GM12874 (cell line): ENCODE data around the gene FAT1.

ENCODE experiments used
- TF ChIP-seq, protein P1 (sequence below): IDR thresholded peaks from 2 replicates; pipeline ENCODE4 v1.5.1; 2011; ENCODE audit warnings: low read depth, mild to moderate bottlenecking, control low read depth, low read length, moderate library complexity; ENCODE audit not compliant: insufficient read depth

FAT1 gene

DNA sequence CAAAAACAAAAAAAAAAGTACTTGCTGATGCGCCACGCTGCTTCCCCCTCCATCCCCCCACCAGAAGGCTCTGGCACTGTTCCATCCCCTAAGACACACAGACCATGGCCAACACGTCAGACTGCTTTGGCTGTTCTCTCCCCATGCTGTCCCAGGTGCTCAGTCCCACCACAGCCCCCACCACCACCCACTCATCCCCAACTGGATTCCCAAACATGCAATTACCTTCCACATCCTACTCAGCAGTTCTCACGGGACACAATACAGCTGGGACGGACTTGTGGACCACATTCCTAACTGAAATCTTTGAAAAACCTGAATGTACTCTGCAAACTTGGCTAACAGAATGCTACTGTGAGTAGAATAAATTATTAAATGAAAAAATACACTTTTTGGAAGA, 8.6 kb downstream of the FAT1 start:
- TF ChIP-seq, protein P1, sequence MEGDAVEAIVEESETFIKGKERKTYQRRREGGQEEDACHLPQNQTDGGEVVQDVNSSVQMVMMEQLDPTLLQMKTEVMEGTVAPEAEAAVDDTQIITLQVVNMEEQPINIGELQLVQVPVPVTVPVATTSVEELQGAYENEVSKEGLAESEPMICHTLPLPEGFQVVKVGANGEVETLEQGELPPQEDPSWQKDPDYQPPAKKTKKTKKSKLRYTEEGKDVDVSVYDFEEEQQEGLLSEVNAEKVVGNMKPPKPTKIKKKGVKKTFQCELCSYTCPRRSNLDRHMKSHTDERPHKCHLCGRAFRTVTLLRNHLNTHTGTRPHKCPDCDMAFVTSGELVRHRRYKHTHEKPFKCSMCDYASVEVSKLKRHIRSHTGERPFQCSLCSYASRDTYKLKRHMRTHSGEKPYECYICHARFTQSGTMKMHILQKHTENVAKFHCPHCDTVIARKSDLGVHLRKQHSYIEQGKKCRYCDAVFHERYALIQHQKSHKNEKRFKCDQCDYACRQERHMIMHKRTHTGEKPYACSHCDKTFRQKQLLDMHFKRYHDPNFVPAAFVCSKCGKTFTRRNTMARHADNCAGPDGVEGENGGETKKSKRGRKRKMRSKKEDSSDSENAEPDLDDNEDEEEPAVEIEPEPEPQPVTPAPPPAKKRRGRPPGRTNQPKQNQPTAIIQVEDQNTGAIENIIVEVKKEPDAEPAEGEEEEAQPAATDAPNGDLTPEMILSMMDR = no peak

DNA sequence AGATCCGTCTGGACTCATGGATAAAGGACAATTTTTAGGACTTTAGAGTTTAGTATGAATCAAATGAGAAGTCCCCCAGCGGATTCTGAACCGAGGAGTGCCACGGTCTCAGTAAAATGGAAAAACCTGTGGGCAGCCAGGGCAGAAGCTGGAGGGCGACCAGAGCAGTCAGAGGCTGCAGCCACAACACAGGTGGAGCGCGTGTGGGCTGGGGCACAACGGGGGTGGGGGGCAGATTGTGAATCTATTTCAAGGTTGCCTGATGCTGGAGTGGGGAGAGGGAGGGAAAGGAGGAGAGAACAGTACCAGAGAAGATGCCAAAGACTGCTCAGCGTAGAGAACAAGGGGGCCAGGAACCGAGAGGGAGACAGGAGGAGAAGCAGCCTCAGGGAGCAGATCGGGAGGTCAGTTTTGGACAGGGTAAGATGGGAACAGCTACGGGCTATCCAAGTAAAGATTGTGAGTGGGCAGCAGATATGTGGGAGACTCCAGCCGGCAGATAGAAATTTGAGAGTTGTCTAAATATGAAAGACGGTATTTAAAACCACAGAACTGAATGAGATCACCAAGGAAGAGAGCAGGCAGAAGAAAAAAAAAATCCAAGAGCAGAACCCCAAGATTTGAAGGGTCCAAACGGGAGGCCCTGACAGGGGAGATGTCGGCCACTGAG, 9.5 kb downstream of the FAT1 start:
- TF ChIP-seq, protein P1 = no peak

DNA sequence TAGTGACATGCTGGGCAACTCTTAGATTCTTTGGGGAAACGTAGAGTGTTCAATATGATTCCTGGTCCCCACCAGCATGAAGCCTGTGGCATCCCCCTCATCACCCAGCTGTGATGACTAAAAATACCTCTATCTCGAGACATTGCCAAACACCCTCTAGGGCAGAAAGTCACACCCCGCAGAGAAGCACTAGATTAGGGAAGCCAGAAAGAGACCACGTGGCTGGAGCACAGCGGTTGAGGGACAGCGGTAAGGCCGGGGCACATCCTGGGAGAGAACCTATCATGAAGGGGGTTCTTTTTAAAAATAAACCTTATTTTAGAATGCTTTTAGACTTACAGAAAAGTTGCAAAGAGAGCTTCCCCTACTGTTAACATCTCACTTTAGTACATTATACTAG, 11.0 kb downstream of the FAT1 start:
- TF ChIP-seq, protein P1 = no peak

DNA sequence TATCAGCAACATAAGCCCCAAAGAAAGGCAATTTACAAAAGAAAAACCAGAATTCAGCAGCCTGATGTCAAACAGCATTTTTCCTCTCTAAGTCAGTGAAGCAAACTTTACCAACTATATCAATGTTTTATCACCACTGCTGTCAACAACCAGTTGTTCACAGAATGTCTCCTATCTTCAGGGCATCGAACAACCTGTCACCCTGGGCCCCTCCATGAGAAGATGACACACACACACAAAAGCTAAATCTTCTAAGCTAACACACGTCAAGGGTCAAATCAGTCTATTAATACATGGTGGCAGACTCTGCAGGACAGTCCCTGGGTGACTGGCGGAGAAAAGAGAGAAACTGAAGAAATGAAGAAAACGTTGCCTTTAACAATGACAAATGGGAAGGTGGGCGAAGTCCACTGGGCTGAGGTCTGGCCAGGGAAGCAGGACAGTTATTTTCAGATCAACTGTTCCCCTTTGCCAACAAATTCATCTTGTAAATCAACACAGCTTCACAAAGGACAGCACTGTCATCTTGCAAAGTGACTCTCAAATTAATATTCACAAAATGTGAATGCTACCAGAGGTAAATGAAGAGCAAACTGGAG, 13.0 kb downstream of the FAT1 start:
- TF ChIP-seq, protein P1 = no peak

DNA sequence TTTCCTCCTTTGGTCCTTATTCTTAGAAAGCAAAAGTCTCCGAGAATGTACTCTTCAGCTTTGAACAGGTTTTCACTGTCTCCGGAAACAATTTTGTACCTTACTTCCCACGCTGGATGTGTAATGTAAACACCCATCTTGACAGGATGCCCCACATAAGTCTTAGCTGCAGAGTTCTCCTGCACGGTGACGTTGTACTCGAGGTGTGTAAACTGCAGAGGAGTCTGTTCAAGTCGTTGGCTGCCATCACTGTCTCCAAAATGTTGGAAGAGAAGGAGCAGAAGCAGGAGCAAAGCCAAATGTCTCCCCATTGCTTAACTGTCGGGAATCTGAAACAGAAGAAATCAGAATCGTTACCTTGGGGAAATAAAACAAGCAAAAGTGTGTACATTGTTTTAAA, 14.1 kb downstream of the FAT1 start:
- TF ChIP-seq, protein P1 = no peak

DNA sequence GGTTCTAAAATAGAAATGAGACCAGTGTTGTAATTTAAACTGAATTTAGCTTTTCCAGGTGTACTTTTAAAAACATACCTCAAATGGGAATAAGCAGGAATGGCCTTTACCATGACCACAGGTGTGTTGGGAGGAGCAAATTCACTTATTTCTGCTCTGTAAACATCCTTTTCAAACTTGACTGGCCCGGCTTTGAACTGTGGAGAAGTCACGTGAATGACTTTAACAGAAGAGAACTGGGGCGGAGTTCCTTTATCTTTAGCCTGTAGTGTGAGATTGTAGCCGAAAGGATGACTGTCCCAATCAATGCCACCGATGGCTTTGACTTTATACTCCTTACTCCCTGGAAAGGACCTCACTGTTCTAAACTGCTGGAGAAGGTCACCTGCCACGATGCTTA, 15.1 kb downstream of the FAT1 start:
- TF ChIP-seq, protein P1 = no peak

DNA sequence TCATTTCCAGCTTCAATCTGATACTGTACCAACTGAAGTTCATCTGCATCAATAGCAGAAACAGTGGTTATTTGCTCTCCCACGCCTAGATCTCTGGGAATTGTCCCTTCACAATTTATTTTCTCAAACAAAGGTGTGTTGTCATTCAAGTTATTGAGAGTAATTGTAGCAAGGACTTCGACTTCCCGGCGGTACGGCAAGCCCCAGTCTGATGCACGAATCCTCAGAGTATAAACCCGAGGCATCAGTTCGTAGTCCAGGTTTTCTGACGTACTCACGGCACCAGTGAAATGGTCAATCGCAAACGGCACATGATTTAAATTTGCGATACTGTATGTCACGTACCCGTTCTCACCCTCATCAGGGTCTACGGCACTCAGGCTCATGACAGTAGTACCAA, 15.7 kb downstream of the FAT1 start:
- TF ChIP-seq, protein P1 = no peak

DNA sequence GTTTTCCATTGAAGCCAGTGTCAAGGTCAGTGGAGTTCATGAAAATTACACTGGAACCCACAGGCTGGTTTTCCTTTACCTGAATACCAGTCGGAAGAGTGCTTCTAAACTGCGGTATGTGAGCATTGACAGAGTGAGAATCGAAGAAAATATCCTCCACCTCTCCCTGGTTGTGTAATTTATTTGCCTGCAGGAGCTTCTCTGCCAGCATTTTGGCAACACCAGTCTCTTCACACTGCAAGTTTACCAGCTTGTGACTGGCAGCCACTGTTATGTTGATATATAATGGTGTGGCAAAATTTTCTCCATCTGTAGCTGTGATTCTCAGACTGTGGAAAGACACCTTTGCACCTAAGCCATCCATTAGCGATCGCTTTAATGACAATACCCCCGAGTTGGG, 16.1 kb downstream of the FAT1 start:
- TF ChIP-seq, protein P1 = no peak
